Epithelial cell of umbilical artery (primary cell): ENCODE measurements around the gene RNF166. TPM values are rescaled to one million over a fixed set of nuclear protein-coding genes. Genes with fewer than 3 reads are reported as not detected.

Experiments
- total RNA-seq: library from RNA; depleted of rRNA; stranded (reverse); fragments of >200 nt; gene quantifications from 2 replicates; pipeline ENCODE4 v1.2.3, GENCODE V29; 2014

RNF166 gene
- total RNA-seq, result 24.9 and 26.3 TPM in 2 replicates

GRCh38 chr16:88706229-88706964 is at the start of gene RNF166, which contains the start of gene CTU2:
Gene RNF166 (minus strand): TSS chr16:88706408. CDS start chr16:88706325, 83 bp downstream.
Gene CTU2 (plus strand): TSS chr16:88706503. CDS start chr16:88706531, 28 bp downstream.

GRCh38 chr16:88686439-88687253 is 19.6 kb downstream of the RNF166 start, which contains the start of gene SNAI3:
Gene SNAI3 (minus strand): TSS chr16:88686507. CDS start chr16:88686406, 101 bp downstream.

GRCh38 chr16:88662843-88663606 is 43.2 kb downstream of the RNF166 start, which contains the start of gene MVD:
Gene MVD (minus strand): TSS chr16:88663091. CDS start chr16:88663080, 11 bp downstream.

GRCh38 chr16:88650749-88651275 is 55.4 kb downstream of the RNF166 start, which contains the start of gene CYBA:
Gene CYBA (minus strand): TSS chr16:88651053. CDS start chr16:88651013, 40 bp downstream.

Other genes with a start within 250 kb of the RNF166 start
- gene ZC3H18, start 136.0 kb downstream of the RNF166 start, total RNA-seq, result 10.1 and 12.5 TPM in 2 replicates
- not detected in 2 replicates for gene IL17C, start 67.8 kb downstream of the RNF166 start, total RNA-seq
- 27.1 and 97.4 TPM in 2 replicates for gene CYBA, start 55.4 kb downstream of the RNF166 start, total RNA-seq
- gene MVD, start 43.3 kb downstream of the RNF166 start, total RNA-seq, result 79.2 and 82.8 TPM in 2 replicates
- 0.32 TPM in 1 of 2 replicates, not detected in the other for gene SNAI3, start 19.9 kb downstream of the RNF166 start, total RNA-seq
- 29.3 and 41.6 TPM in 2 replicates for gene CTU2, start 95 bp upstream of the RNF166 start, total RNA-seq
- gene PIEZO1, start 78.8 kb upstream of the RNF166 start, total RNA-seq, result 167 and 169 TPM in 2 replicates
- gene CDT1, start 97.4 kb upstream of the RNF166 start, total RNA-seq, result 13.3 and 17.0 TPM in 2 replicates
- gene APRT, start 105.5 kb upstream of the RNF166 start, total RNA-seq, result 121 and 151 TPM in 2 replicates
- 11.7 and 16.9 TPM in 2 replicates for gene GALNS, start 150.5 kb upstream of the RNF166 start, total RNA-seq
- gene TRAPPC2L, start 150.7 kb upstream of the RNF166 start, total RNA-seq, result 42.9 and 61.4 TPM in 2 replicates
- not detected in 2 replicates for gene PABPN1L, start 160.3 kb upstream of the RNF166 start, total RNA-seq